ENCODE results near the gene C3orf18.

GRCh38 chr3:50563867-50564266 lies 3.7 kb downstream of the C3orf18 start:
- no peak for TF ChIP-seq MAX (IDR thresholded peaks at IDR 0.05; ENCODE audit: insufficient read depth, insufficient read length)
- TF ChIP-seq CTCF (IDR thresholded peaks at IDR 0.05; ENCODE audit: extremely low read depth in 1 of 2, insufficient read depth in 1 of 2, low read depth in 1 of 2, low read length in 2 of 2), result no peak
- TF ChIP-seq POLR2A (IDR thresholded peaks at IDR 0.05; ENCODE audit: low read depth, low read length), result no peak
- no peak for TF ChIP-seq EZH2 (IDR thresholded peaks at IDR 0.05; ENCODE audit: borderline replicate concordance, low read depth, low read length, severe bottlenecking)

Data from endothelial cell of umbilical vein (primary cell).